Nephron progenitor cell (in vitro differentiated cells): ENCODE data around the gene EPS15.

ENCODE experiments used
- DNase-seq: peaks from one replicate; pipeline ENCODE4 v3.0.0; 2021
- H3K27ac Mint-ChIP-seq: 2 replicates; pipeline ENCODE4 v1.8.0; 2021; ENCODE audit warnings: mild to moderate bottlenecking, moderate library complexity, mixed read lengths
- H3K27me3 Mint-ChIP-seq: 2 replicates; pipeline ENCODE4 v1.8.0; 2021; ENCODE audit warnings: mild to moderate bottlenecking, low read depth, mixed read lengths; ENCODE audit not compliant: poor library complexity
- H3K36me3 Mint-ChIP-seq: 2 replicates; pipeline ENCODE4 v1.8.0; 2021; ENCODE audit warnings: low read depth, mixed read lengths
- H3K4me1 Mint-ChIP-seq: 2 replicates; pipeline ENCODE4 v1.8.0; 2021; ENCODE audit warnings: mixed read lengths
- H3K4me3 Mint-ChIP-seq: 2 replicates; pipeline ENCODE4 v1.8.0; 2021; ENCODE audit warnings: mild to moderate bottlenecking, moderate library complexity, mixed read lengths
- H3K9me3 Mint-ChIP-seq: 2 replicates; pipeline ENCODE4 v1.8.0; 2021; ENCODE audit warnings: mild to moderate bottlenecking, moderate library complexity, mixed read lengths
- CTCF ChIP-seq: fragments of 200-600 bp; sonication (generic); IDR thresholded peaks from 2 replicates; pipeline ENCODE4 v1.5.0; 2021; ENCODE audit warnings: antibody characterized with exemption

EPS15 gene

DNA sequence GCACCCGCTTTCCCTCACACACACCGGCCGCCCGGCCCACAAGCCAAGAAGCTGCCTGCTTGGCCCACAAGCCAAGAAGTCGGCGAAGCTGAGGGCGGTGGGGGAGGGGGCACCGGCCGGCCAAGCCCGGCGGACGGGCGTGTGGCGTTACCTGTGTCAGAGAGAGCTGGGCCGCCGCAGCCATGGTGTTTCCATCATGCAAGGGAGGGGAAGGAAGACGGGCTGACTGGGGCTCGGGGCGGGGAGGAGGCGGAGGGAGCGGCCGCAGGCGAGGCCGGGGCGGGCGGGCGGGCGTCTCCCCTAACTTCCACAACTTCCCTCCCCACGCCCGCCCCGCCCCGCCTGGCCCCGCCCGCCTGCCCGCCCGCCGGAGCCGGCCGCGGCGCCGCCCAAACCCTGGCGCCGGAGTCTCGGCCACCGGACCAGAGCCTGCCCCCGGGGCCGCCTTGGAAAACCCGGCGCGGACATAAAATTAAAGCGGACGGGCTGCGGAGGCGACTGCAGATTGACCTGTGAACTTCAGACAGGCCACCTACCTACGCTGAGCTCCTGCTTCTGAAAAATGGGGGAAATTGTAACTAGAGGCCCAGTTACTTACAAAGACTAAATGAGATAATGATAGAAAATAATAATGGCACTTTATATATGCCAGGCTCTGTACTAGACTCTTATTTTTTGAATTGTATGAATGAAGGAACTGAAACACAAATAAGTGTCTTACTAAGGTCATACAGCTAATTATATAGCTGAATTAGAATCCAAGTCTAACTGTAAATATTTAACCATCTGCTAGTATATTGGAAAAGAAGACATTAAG is at the start of gene EPS15:
Gene EPS15 (minus strand): TSS at position 219 of the 817 bp plus-strand sequence. CDS start 35 bp downstream, at position 184.
- H3K9me3 Mint-ChIP-seq = no peaks in the 10 kb centered on the region
- DNase-seq = peak; percentile 91
- H3K27ac Mint-ChIP-seq = peak within 1 kb of the TSS; percentile 92
- H3K4me3 Mint-ChIP-seq = peak within 1 kb of the TSS; percentile 95
- TF ChIP-seq CTCF = no peak
- H3K27me3 Mint-ChIP-seq = no peaks in the 10 kb centered on the region
- no peaks in the 10 kb centered on the region for H3K36me3 Mint-ChIP-seq
- peaks cover 31% of the 10 kb centered on the region for H3K4me1 Mint-ChIP-seq

- Mint-ChIP-seq H3K9me3 (no peaks in the 10 kb centered on the region), H3K4me3 (no peak overlapping the region), H3K36me3 (no peaks in the 10 kb centered on the region), H3K27ac (no peak overlapping the region), H3K27me3 (peaks cover 8% of the 10 kb centered on the region), H3K4me1 (no peaks in the 10 kb centered on the region)
- no peak for TF ChIP-seq CTCF
- no peak for DNase-seq
Observed at GRCh38 chr1:51568231-51568935, 49.3 kb upstream of the EPS15 start.

GRCh38 chr1:51567653-51568052 is 48.6 kb upstream of the EPS15 start:
- no peak overlapping the region for H3K27ac Mint-ChIP-seq
- DNase-seq = no peak
- no peaks in the 10 kb centered on the region for H3K36me3 Mint-ChIP-seq
- no peak for TF ChIP-seq CTCF
- H3K4me3 Mint-ChIP-seq = no peak overlapping the region
- H3K27me3 Mint-ChIP-seq = peaks cover 8% of the 10 kb centered on the region
- no peaks in the 10 kb centered on the region for H3K4me1 Mint-ChIP-seq
- H3K9me3 Mint-ChIP-seq = no peaks in the 10 kb centered on the region

GRCh38 chr1:51566260-51566659 is 47.2 kb upstream of the EPS15 start:
- TF ChIP-seq CTCF = no peak
- no peaks in the 10 kb centered on the region for H3K4me1 Mint-ChIP-seq
- H3K27ac Mint-ChIP-seq = no peak overlapping the region
- no peaks in the 10 kb centered on the region for H3K9me3 Mint-ChIP-seq
- DNase-seq = no peak
- H3K36me3 Mint-ChIP-seq = no peaks in the 10 kb centered on the region
- peaks cover 6% of the 10 kb centered on the region for H3K27me3 Mint-ChIP-seq
- H3K4me3 Mint-ChIP-seq = no peak overlapping the region

DNA sequence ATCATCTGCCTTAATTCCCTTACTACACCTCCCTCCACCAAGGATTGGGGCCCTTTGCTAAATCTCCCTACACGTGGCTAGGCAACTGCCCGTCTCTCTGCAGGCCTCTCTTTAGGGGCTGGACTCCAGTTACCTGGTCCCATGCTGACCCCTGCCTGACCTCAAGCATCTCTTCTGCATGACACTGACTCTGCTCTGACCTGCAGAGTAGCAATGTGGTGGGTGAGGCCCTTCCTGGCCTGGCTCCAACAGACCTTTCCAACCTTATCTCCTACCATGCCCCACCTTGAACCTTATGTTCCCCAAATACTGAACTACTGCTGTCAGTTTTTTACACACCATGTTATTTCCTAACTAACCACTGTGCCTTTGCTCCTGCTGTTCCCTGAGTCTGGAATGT is 45.9 kb upstream of the EPS15 start:
- H3K27ac Mint-ChIP-seq = no peak overlapping the region
- H3K36me3 Mint-ChIP-seq = no peaks in the 10 kb centered on the region
- H3K9me3 Mint-ChIP-seq = no peaks in the 10 kb centered on the region
- TF ChIP-seq CTCF = no peak
- H3K27me3 Mint-ChIP-seq = no peaks in the 10 kb centered on the region
- H3K4me1 Mint-ChIP-seq = no peaks in the 10 kb centered on the region
- H3K4me3 Mint-ChIP-seq = no peak overlapping the region
- DNase-seq = no peak
